Stimulated activated CD4-positive, alpha-beta T cell treated with anti-CD3 and anti-CD28 coated beads, Interleukin-1b, Interleukin-23, amount 100 ng/mL, for 1 hour (primary cell): Measurements from ENCODE around the gene ITPR3.

Source experiments
- DNase-seq, 2 donors: peaks; one replicate each; pipeline ENCODE4 v3.0.0-alpha.2; 2020; ENCODE audit warnings: low read depth in 2 of 2

ITPR3 gene

GRCh38 chr6:33620856-33621710, at the start of gene ITPR3:
ITPR3 (plus strand) TSS chr6:33621322; CDS start chr6:33621603, 281 bp downstream.
- peak; percentile 38 to 43 for DNase-seq

GRCh38 chr6:33571637-33572316, 49.3 kb upstream of the ITPR3 start:
- DNase-seq: no peak

- DNase-seq: no peak
These were observed 45.9 kb upstream of the ITPR3 start for GRCh38 chr6:33575211-33575610.

- DNase-seq: no peak
These were observed 44.5 kb upstream of the ITPR3 start for GRCh38 chr6:33576668-33577067.

- no peak for DNase-seq
These were observed 44.0 kb upstream of the ITPR3 start for GRCh38 chr6:33577106-33577535.

GRCh38 chr6:33577718-33578117, 43.4 kb upstream of the ITPR3 start:
- DNase-seq: no peak

GRCh38 chr6:33578164-33578563, 43.0 kb upstream of the ITPR3 start:
- DNase-seq: no peak

GRCh38 chr6:33578588-33579011, 42.5 kb upstream of the ITPR3 start:
- DNase-seq: no peak

GRCh38 chr6:33579828-33580714, 41.1 kb upstream of the ITPR3 start, which contains the start of gene BAK1:
BAK1 (minus strand) TSS chr6:33580276; CDS start chr6:33577604, 2,672 bp downstream.
- DNase-seq: peak; percentile 50 to 51

GRCh38 chr6:33581186-33581585, 39.9 kb upstream of the ITPR3 start:
- no peak for DNase-seq

- no peak for DNase-seq
These were observed 37.4 kb upstream of the ITPR3 start for GRCh38 chr6:33583591-33584155.

GRCh38 chr6:33584700-33585402, 36.3 kb upstream of the ITPR3 start:
- DNase-seq: no peak

GRCh38 chr6:33585403-33586107, 35.6 kb upstream of the ITPR3 start:
- peak; percentile 51 to 85 for DNase-seq

GRCh38 chr6:33586108-33586640, 34.9 kb upstream of the ITPR3 start:
- no peak for DNase-seq

- no peak for DNase-seq
These were observed 33.6 kb upstream of the ITPR3 start for GRCh38 chr6:33587529-33587928.

GRCh38 chr6:33588894-33589293, 32.2 kb upstream of the ITPR3 start:
- no peak for DNase-seq

- DNase-seq: no peak
These were observed 31.8 kb upstream of the ITPR3 start for GRCh38 chr6:33589392-33589730.

- DNase-seq: no peak
These were observed 31.2 kb upstream of the ITPR3 start for GRCh38 chr6:33589731-33590530.

- DNase-seq: no peak
These were observed 30.5 kb upstream of the ITPR3 start for GRCh38 chr6:33590531-33591198.
